Stomach (tissue), 9 donors: ENCODE measurements around the gene PRKG1. TPM values are rescaled to one million over a fixed set of nuclear protein-coding genes. Genes with fewer than 3 reads are reported as not detected.

Experiments
- DNase-seq, 2 donors: peaks; one replicate each; pipeline versions ENCODE4 v3.0.0 to v3.0.0-alpha.2; 2013 to 2019
- H3K27ac ChIP-seq, 5 donors: fragments of 200-600 bp in 4 of 5; sonication (generic) in 4 of 5; one replicate each; pipeline ENCODE4 v1.5.1; 2013 to 2019; ENCODE audit warnings: mild to moderate bottlenecking in 1 of 5, moderate library complexity in 1 of 5
- H3K27me3 ChIP-seq, 3 donors: fragments of 200-600 bp; sonication (generic); one replicate each; pipeline ENCODE4 v1.5.1; 2017 to 2019; ENCODE audit warnings: mixed run types in 1 of 3
- H3K36me3 ChIP-seq, 4 donors: fragments of 200-600 bp; sonication (generic); 1 replicate in 3 of 4; 2 replicates in 1 of 4; pipeline ENCODE4 v1.5.1; 2016 to 2019
- H3K4me1 ChIP-seq, 4 donors: fragments of 200-600 bp; sonication (generic); one replicate each; pipeline ENCODE4 v1.5.1; 2016 to 2019
- H3K4me3 ChIP-seq, 4 donors: fragments of 200-600 bp; sonication (generic) in 3 of 4; one replicate each; pipeline ENCODE4 v1.5.1; 2016 to 2019; ENCODE audit warnings: mild to moderate bottlenecking in 1 of 4
- H3K9me3 ChIP-seq, 4 donors: fragments of 200-600 bp; sonication (generic); one replicate each; pipeline ENCODE4 v1.5.1; 2016 to 2019
- EP300 ChIP-seq: sonication (generic); formaldehyde crosslinking; IDR thresholded peaks from one replicate; pipeline ENCODE4 v1.6.1; 2017; ENCODE audit warnings: antibody characterized with exemption
- POLR2A ChIP-seq, 4 donors: fragments of 450-650 bp; IDR thresholded peaks; one replicate each; pipeline ENCODE4 v1.6.1; 2016; ENCODE audit warnings: antibody characterized with exemption in 4 of 4, control low read depth in 2 of 4, mild to moderate bottlenecking in 1 of 4, moderate library complexity in 1 of 4
- POLR2AphosphoS5 ChIP-seq, 3 donors: sonication (generic); formaldehyde crosslinking; IDR thresholded peaks; one replicate each; pipeline ENCODE4 v1.6.1; 2016; ENCODE audit warnings: antibody characterized with exemption in 3 of 3
- WGBS, 5 donors: extraction: QIAGEN DNeasy Blood & Tissue Kit in 3 of 5; methylation state at CpG; one replicate each; pipeline versions ENCODE4 v1.1.5 to v1.1.7; 2013 to 2018; 5-methylcytosine and 5-hydroxymethylcytosine counted together
- intact Hi-C: fragments of 100-400 bp; cut with DNase I; formaldehyde crosslinking; loops from one replicate; pipeline ENCODE4 v1.15.1; 2023; ENCODE audit warnings: low total_unique reads
- polyA plus RNA-seq, 3 donors: library from polyadenylated mRNA; stranded (reverse); fragments of 200-250 nt; gene quantifications; one replicate each; pipeline ENCODE4 v1.2.3, GENCODE V29; 2013
- total RNA-seq, 5 donors: library from RNA; depleted of rRNA; stranded (reverse); fragments of >200 nt; gene quantifications; one replicate each; pipeline versions ENCODE4 v1.1.0 to v1.2.3, GENCODE V29; 2014 to 2016
- TF ChIP-seq, protein P1 (sequence below), 7 experiments: fragments of 450-650 bp in 4 of 7; fragments of 200-600 bp in 3 of 7; sonication (generic) in 3 of 7; IDR thresholded peaks; one replicate each; pipeline ENCODE4 v1.5.1; 2016 to 2019; ENCODE audit warnings: antibody characterized with exemption in 7 of 7, control low read depth in 2 of 7, mild to moderate bottlenecking in 1 of 7
- donor health status: healthy with polysubstance abuse.
- donor health status: Bipolar disorder and iron deficiency.
- donor health status: healthy.

PRKG1 gene
- total and polyA plus RNA-seq, 8 donors: 1.5 to 89.2 (median 14.3) TPM

GRCh38 chr10:52312942-52313255 lies 1238.6 kb downstream of the PRKG1 start:
- no peaks in the 10 kb centered on the region for H3K9me3 ChIP-seq
- peaks cover 0 to 73% (median 34%) of the 10 kb centered on the region in 3 donors for H3K27me3 ChIP-seq
- WGBS, 5 donors: 7 to 29% (median 13%) methylated on average over 3 of the region's 3 CpGs
- H3K4me1 ChIP-seq: peaks cover 13 to 35% (median 30%) of the 10 kb centered on the region in 4 donors
- H3K4me3 ChIP-seq: peak overlapping the region in 2 of 4 donors; percentile 45 to 56
- intact Hi-C loops: loop anchor here (5.0 kb wide), 1 partner anchor 174 kb away; no protein-coding TSS in a partner anchor
- TF ChIP-seq POLR2A (IDR thresholded peaks at IDR 0.05) (no peak), POLR2AphosphoS5 (IDR thresholded peaks at IDR 0.05) (no peak), EP300 (no peak)
- TF ChIP-seq, protein P1, sequence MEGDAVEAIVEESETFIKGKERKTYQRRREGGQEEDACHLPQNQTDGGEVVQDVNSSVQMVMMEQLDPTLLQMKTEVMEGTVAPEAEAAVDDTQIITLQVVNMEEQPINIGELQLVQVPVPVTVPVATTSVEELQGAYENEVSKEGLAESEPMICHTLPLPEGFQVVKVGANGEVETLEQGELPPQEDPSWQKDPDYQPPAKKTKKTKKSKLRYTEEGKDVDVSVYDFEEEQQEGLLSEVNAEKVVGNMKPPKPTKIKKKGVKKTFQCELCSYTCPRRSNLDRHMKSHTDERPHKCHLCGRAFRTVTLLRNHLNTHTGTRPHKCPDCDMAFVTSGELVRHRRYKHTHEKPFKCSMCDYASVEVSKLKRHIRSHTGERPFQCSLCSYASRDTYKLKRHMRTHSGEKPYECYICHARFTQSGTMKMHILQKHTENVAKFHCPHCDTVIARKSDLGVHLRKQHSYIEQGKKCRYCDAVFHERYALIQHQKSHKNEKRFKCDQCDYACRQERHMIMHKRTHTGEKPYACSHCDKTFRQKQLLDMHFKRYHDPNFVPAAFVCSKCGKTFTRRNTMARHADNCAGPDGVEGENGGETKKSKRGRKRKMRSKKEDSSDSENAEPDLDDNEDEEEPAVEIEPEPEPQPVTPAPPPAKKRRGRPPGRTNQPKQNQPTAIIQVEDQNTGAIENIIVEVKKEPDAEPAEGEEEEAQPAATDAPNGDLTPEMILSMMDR (IDR thresholded peaks at IDR 0.05): no peak
- DNase-seq: no peak
- no peak overlapping the region for H3K27ac ChIP-seq
- no peaks in the 10 kb centered on the region for H3K36me3 ChIP-seq

- peak in 1 of 2 donors; percentile 44 for DNase-seq
- Histone ChIP-seq H3K4me1 (peaks cover 13 to 30% (median 27%) of the 10 kb centered on the region in 4 donors), H3K36me3 (no peaks in the 10 kb centered on the region), H3K27me3 (peaks cover 0 to 71% (median 29%) of the 10 kb centered on the region in 3 donors), H3K9me3 (no peaks in the 10 kb centered on the region), H3K4me3 (peak overlapping the region; percentile 43 to 56 (median 46)), H3K27ac (no peak overlapping the region)
- intact Hi-C loops: loop anchor here (5.0 kb wide), 1 partner anchor 174 kb away; no protein-coding TSS in a partner anchor
- TF ChIP-seq EP300 (no peak), POLR2AphosphoS5 (IDR thresholded peaks at IDR 0.05) (no peak), POLR2A (IDR thresholded peaks at IDR 0.05) (no peak)
- TF ChIP-seq, protein P1 (IDR thresholded peaks at IDR 0.05): no peak
- 2 to 7% (median 3%) methylated on average over 26 of the region's 26 CpGs for WGBS, 5 donors
Observed at GRCh38 chr10:52313256-52313932, 1239.1 kb downstream of the PRKG1 start.

DNA sequence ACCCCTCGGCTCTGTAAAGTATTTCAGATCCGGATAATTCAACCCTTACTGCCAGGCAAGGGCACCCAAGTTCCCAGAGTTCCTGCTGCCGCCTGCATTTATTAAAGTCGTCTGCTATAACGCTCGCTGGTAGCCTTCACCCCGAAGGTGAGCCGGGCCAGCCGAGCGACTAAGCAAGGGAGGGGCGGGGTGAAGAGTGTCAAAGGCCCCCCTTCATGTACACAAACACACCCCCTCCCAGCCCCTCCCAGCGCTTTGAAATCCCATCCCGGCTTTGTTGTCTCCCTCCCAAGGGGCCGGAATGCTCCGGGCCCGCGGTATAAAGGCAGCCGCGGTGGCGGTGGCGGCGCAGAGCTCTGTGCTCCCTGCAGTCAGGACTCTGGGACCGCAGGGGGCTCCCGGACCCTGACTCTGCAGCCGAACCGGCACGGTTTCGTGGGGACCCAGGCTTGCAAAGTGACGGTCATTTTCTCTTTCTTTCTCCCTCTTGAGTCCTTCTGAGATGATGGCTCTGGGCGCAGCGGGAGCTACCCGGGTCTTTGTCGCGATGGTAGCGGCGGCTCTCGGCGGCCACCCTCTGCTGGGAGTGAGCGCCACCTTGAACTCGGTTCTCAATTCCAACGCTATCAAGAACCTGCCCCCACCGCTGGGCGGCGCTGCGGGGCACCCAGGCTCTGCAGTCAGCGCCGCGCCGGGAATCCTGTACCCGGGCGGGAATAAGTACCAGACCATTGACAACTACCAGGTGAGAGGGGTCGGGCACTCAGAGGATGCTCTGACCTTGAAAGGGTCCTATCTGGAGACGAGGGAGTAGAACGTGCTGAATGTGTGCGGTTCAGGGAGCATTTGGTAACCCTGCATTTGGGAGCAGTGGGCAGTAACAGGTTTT lies 1239.9 kb downstream of the PRKG1 start, which contains the start of gene DKK1:
Gene DKK1, plus strand, starts transcription at position 349 of the 889 bp plus-strand sequence. Its CDS starts 154 bp downstream, at position 503.
- Histone ChIP-seq H3K27ac (no peak within 1 kb of the TSS), H3K4me1 (peaks cover 13 to 25% (median 22%) of the 10 kb centered on the region in 4 donors), H3K36me3 (no peaks in the 10 kb centered on the region), H3K9me3 (no peaks in the 10 kb centered on the region), H3K4me3 (peak within 1 kb of the TSS; percentile 43 to 56 (median 46)), H3K27me3 (peaks cover 0 to 64% (median 23%) of the 10 kb centered on the region in 3 donors)
- peak; percentile 67 to 89 for DNase-seq
- TF ChIP-seq POLR2A (IDR thresholded peaks at IDR 0.05) (no peak), EP300 (no peak)
- TF ChIP-seq, protein P1 (IDR thresholded peaks at IDR 0.05): peak in 5 of 7 experiments; percentile 20 to 66 (median 46)
- 0 to 3% (median 2%) methylated on average over 27 to 55 of the region's 55 CpGs for WGBS, 5 donors
- intact Hi-C loops: loop anchor here (5.0 kb wide), 1 partner anchor 173 kb away; no protein-coding TSS in a partner anchor
